Neural cell (in vitro differentiated cells): ENCODE data around the gene KRTAP10-9. TPM values are rescaled to one million over a fixed set of nuclear protein-coding genes. Genes with fewer than 3 reads are reported as not detected.

Experiments
- H2AFZ ChIP-seq: fragments of 200-600, 300-800 bp; sonication (generic), shearing (Covaris generic); 2 replicates; pipeline ENCODE4 v1.6.0; 2014; ENCODE audit warnings: low read depth, mild to moderate bottlenecking, antibody characterized with exemption, low read length, moderate library complexity
- H3F3A ChIP-seq: fragments of 200-600 bp; shearing (Covaris generic); 2 replicates; pipeline ENCODE4 v1.6.1; 2016; ENCODE audit warnings: mild to moderate bottlenecking, moderate library complexity, mixed read lengths, antibody characterized with exemption, low read length; ENCODE audit not compliant: insufficient read depth, poor library complexity, severe bottlenecking
- H3K27ac ChIP-seq: fragments of 200-600, 300-800 bp; sonication (generic), shearing (Covaris generic); 2 replicates; pipeline ENCODE4 v1.5.1; 2014; ENCODE audit warnings: mild to moderate bottlenecking, low read length, moderate library complexity
- H3K27me3 ChIP-seq: fragments of 300-800, 200-600 bp; sonication (generic), shearing (Covaris generic); 2 replicates; pipeline ENCODE4 v1.6.0; 2014; ENCODE audit warnings: mild to moderate bottlenecking, low read depth, low read length, moderate library complexity; ENCODE audit not compliant: insufficient read depth
- H3K36me3 ChIP-seq: fragments of 300-800, 200-600 bp; sonication (generic), shearing (Covaris generic); 2 replicates; pipeline ENCODE4 v1.5.1; 2014; ENCODE audit warnings: mild to moderate bottlenecking, antibody characterized with exemption, low read length, moderate library complexity; ENCODE audit not compliant: insufficient read depth
- H3K4me2 ChIP-seq: fragments of 300-800, 200-600 bp; sonication (generic), shearing (Covaris generic); 2 replicates; pipeline ENCODE4 v1.6.0; 2014; ENCODE audit warnings: mild to moderate bottlenecking, low read length
- H3K4me3 ChIP-seq: fragments of 300-800, 200-600 bp; sonication (generic), shearing (Covaris generic); 2 replicates; pipeline ENCODE4 v1.5.1; 2014; ENCODE audit warnings: mild to moderate bottlenecking, low read length, moderate library complexity
- H3K79me2 ChIP-seq: fragments of 200-600 bp; shearing (Covaris generic); replicated peaks from 2 replicates; pipeline ENCODE4 v1.6.0; 2014; ENCODE audit warnings: mild to moderate bottlenecking, low read length, moderate library complexity; ENCODE audit not compliant: insufficient read depth
- H3K9ac ChIP-seq: fragments of 300-800, 200-600 bp; sonication (generic), shearing (Covaris generic); 2 replicates; pipeline ENCODE4 v1.6.1; 2016; ENCODE audit warnings: mild to moderate bottlenecking, low read length, mixed read lengths
- H3K9me2 ChIP-seq: fragments of 200-600 bp; shearing (Covaris generic); 2 replicates; pipeline ENCODE4 v1.6.1; 2016; ENCODE audit warnings: mild to moderate bottlenecking, low read length, mixed read lengths; ENCODE audit not compliant: insufficient read depth
- H3K9me3 ChIP-seq: fragments of 200-600, 300-800 bp; sonication (generic), shearing (Covaris generic); 2 replicates; pipeline ENCODE4 v1.6.1; 2016; ENCODE audit warnings: mild to moderate bottlenecking, mixed run types, low read length, moderate library complexity, mixed read lengths
- H4K20me1 ChIP-seq: fragments of 200-600 bp; shearing (Covaris generic); 2 replicates; pipeline ENCODE4 v1.6.1; 2016; ENCODE audit warnings: mild to moderate bottlenecking, mixed run types; ENCODE audit not compliant: insufficient read depth
- CTCF ChIP-seq: fragments of 450-650 bp; IDR thresholded peaks from 2 replicates; pipeline ENCODE4 v1.5.1; 2014; ENCODE audit warnings: antibody characterized with exemption, mild to moderate bottlenecking, moderate library complexity; ENCODE audit not compliant: poor library complexity, severe bottlenecking
- EP300 ChIP-seq: fragments of 450-650 bp; conservative IDR thresholded peaks from 2 replicates; pipeline ENCODE4 v1.6.1; 2014; ENCODE audit warnings: antibody characterized with exemption, mild to moderate bottlenecking, moderate library complexity; ENCODE audit not compliant: poor library complexity, severe bottlenecking
- EZH2 ChIP-seq: fragments of 200-600, 300-800 bp; shearing (Covaris generic), sonication (generic); IDR thresholded peaks from 2 replicates; pipeline ENCODE4 v1.6.1; 2014; ENCODE audit warnings: antibody characterized with exemption, low read length, borderline replicate concordance, mild to moderate bottlenecking; ENCODE audit not compliant: insufficient read depth, poor library complexity, severe bottlenecking
- MXI1 ChIP-seq: fragments of 450-650 bp; conservative IDR thresholded peaks from 2 replicates; pipeline ENCODE4 v1.6.1; 2014; ENCODE audit warnings: antibody characterized with exemption, mild to moderate bottlenecking; ENCODE audit not compliant: poor library complexity, severe bottlenecking
- POLR2AphosphoS5 ChIP-seq: IDR thresholded peaks from 2 replicates; pipeline ENCODE4 v1.6.1; 2012
- RAD21 ChIP-seq: fragments of 450-650 bp; conservative IDR thresholded peaks from 2 replicates; pipeline ENCODE4 v1.6.1; 2014; ENCODE audit warnings: antibody characterized with exemption, mild to moderate bottlenecking, moderate library complexity
- REST ChIP-seq: IDR thresholded peaks from 2 replicates; pipeline ENCODE4 v1.6.1; 2012; ENCODE audit warnings: borderline replicate concordance
- SMC3 ChIP-seq: fragments of 450-650 bp; conservative IDR thresholded peaks from 2 replicates; pipeline ENCODE4 v1.6.1; 2014; ENCODE audit warnings: antibody characterized with exemption, mild to moderate bottlenecking, moderate library complexity; ENCODE audit not compliant: poor library complexity
- TAF1 ChIP-seq: IDR thresholded peaks from 2 replicates; pipeline ENCODE4 v1.6.1; 2012; ENCODE audit warnings: low read depth
- polyA plus RNA-seq: library from polyadenylated mRNA; depleted of rRNA; stranded (reverse); fragments of >200 nt; gene quantifications from 2 replicates; pipeline ENCODE4 v1.2.3, GENCODE V29; 2014

The KRTAP10-9 gene
- polyA plus RNA-seq, 1 donor from 2014 or later = not detected

GRCh38 chr21:44616591-44616926, 10.3 kb upstream of the KRTAP10-9 start:
- no peaks in the 10 kb centered on the region for H3K79me2 ChIP-seq
- no peaks in the 10 kb centered on the region for H3K27me3 ChIP-seq
- no peaks in the 10 kb centered on the region for H3K36me3 ChIP-seq
- no peak overlapping the region for H3K4me2 ChIP-seq
- TF ChIP-seq REST (no peak), EZH2 (no peak), EP300 (no peak), MXI1 (no peak), CTCF (no peak), TAF1 (no peak), RAD21 (no peak), POLR2AphosphoS5 (no peak), SMC3 (no peak)
- H3F3A ChIP-seq = no peaks in the 10 kb centered on the region
- no peaks in the 10 kb centered on the region for H3K9me3 ChIP-seq
- H2AFZ ChIP-seq = no peak overlapping the region
- H3K9me2 ChIP-seq = no peaks in the 10 kb centered on the region
- H3K4me3 ChIP-seq = no peak overlapping the region
- H4K20me1 ChIP-seq = no peaks in the 10 kb centered on the region
- H3K9ac ChIP-seq = no peak overlapping the region
- no peak overlapping the region for H3K27ac ChIP-seq

GRCh38 chr21:44617071-44617501, 9.8 kb upstream of the KRTAP10-9 start:
- Histone ChIP-seq H3K9me2 (no peaks in the 10 kb centered on the region), H2AFZ (no peak overlapping the region), H3K9ac (no peak overlapping the region), H3K79me2 (no peaks in the 10 kb centered on the region), H3K27me3 (no peaks in the 10 kb centered on the region), H3K36me3 (no peaks in the 10 kb centered on the region), H3K27ac (no peak overlapping the region), H3F3A (no peaks in the 10 kb centered on the region), H3K4me3 (no peak overlapping the region), H3K4me2 (no peak overlapping the region), H3K9me3 (no peaks in the 10 kb centered on the region), H4K20me1 (no peaks in the 10 kb centered on the region)
- TF ChIP-seq CTCF (no peak), EP300 (no peak), MXI1 (no peak), REST (no peak), TAF1 (no peak)
